Upper lobe of right lung (tissue), 1 donor: Measurements from ENCODE around the gene ARMC6. TPM values are rescaled to one million over a fixed set of nuclear protein-coding genes. Genes with fewer than 3 reads are reported as not detected.

Source experiments
- ATAC-seq: fragments of 200-7000 bp; cut with Tn5 transposase; one replicate; pipeline ENCODE4 v1.9.1; 2020; ENCODE audit warnings: mild to moderate bottlenecking, moderate library complexity
- DNase-seq: peaks from one replicate; pipeline ENCODE4 v3.0.0-alpha.2; 2020
- H3K27ac ChIP-seq: fragments of 200-600 bp; one replicate; pipeline ENCODE4 v1.8.0; 2022
- H3K27me3 ChIP-seq: fragments of 200-600 bp; one replicate; pipeline ENCODE4 v1.8.0; 2022; ENCODE audit warnings: mild to moderate bottlenecking
- H3K36me3 ChIP-seq: fragments of 200-600 bp; one replicate; pipeline ENCODE4 v1.8.0; 2022
- H3K4me1 ChIP-seq: fragments of 200-600 bp; one replicate; pipeline ENCODE4 v1.8.0; 2022
- H3K4me3 ChIP-seq: fragments of 200-600 bp; one replicate; pipeline ENCODE4 v1.8.0; 2022; ENCODE audit warnings: mild to moderate bottlenecking
- H3K9me3 ChIP-seq: fragments of 200-600 bp; one replicate; pipeline ENCODE4 v1.8.0; 2022
- intact Hi-C: fragments of 100-400 bp; cut with DNase I; formaldehyde crosslinking; loops from one replicate; pipeline ENCODE4 v1.11.0; 2022
- total RNA-seq: library from RNA; stranded (reverse); fragmentation: NEBNext Ultra II Directional; extraction: Animal tissue kit (Norgen Biotek cat#: 25700); gene quantifications from one replicate; pipeline ENCODE4 v1.2.1, GENCODE V29; 2021
- TF ChIP-seq, protein P1 (sequence below): fragments of 200-600 bp; IDR thresholded peaks from one replicate; pipeline ENCODE4 v1.8.0; 2022; ENCODE audit warnings: antibody characterized with exemption
- donor health status: DM: no; HTN: yes; CAD: no; lungs with severe emphysema.

The ARMC6 gene
- total RNA-seq, 1 donor from 2014 or later, result 21.7 TPM

- Histone ChIP-seq H3K9me3 (no peaks in the 10 kb centered on the region), H3K4me1 (no peaks in the 10 kb centered on the region), H3K4me3 (no peak overlapping the region), H3K27ac (no peak overlapping the region), H3K27me3 (no peaks in the 10 kb centered on the region), H3K36me3 (peaks cover 56% of the 10 kb centered on the region)
- ATAC-seq (no peak), DNase-seq (no peak)
- TF ChIP-seq, protein P1, sequence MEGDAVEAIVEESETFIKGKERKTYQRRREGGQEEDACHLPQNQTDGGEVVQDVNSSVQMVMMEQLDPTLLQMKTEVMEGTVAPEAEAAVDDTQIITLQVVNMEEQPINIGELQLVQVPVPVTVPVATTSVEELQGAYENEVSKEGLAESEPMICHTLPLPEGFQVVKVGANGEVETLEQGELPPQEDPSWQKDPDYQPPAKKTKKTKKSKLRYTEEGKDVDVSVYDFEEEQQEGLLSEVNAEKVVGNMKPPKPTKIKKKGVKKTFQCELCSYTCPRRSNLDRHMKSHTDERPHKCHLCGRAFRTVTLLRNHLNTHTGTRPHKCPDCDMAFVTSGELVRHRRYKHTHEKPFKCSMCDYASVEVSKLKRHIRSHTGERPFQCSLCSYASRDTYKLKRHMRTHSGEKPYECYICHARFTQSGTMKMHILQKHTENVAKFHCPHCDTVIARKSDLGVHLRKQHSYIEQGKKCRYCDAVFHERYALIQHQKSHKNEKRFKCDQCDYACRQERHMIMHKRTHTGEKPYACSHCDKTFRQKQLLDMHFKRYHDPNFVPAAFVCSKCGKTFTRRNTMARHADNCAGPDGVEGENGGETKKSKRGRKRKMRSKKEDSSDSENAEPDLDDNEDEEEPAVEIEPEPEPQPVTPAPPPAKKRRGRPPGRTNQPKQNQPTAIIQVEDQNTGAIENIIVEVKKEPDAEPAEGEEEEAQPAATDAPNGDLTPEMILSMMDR, result no peak
- intact Hi-C loops, result no loop called here
Measured at GRCh38 chr19:18996351-18996750, 37.1 kb upstream of the ARMC6 start.

- intact Hi-C loops, result no loop called here
- no peak overlapping the region for H3K27ac ChIP-seq
- H3K4me3 ChIP-seq, result no peak overlapping the region
- DNase-seq, result no peak
- H3K27me3 ChIP-seq, result no peaks in the 10 kb centered on the region
- no peak for ATAC-seq
- H3K4me1 ChIP-seq, result no peaks in the 10 kb centered on the region
- peaks cover 62% of the 10 kb centered on the region for H3K36me3 ChIP-seq
- TF ChIP-seq, protein P1, result no peak
- no peaks in the 10 kb centered on the region for H3K9me3 ChIP-seq
Measured at GRCh38 chr19:18996796-18997394, 36.5 kb upstream of the ARMC6 start.

GRCh38 chr19:18998276-18998675 lies 35.1 kb upstream of the ARMC6 start:
- TF ChIP-seq, protein P1, result no peak
- ATAC-seq (no peak), DNase-seq (no peak)
- no peaks in the 10 kb centered on the region for H3K9me3 ChIP-seq
- H3K4me1 ChIP-seq, result no peaks in the 10 kb centered on the region
- H3K27ac ChIP-seq, result no peak overlapping the region
- H3K36me3 ChIP-seq, result peaks cover 66% of the 10 kb centered on the region
- no peak overlapping the region for H3K4me3 ChIP-seq
- H3K27me3 ChIP-seq, result no peaks in the 10 kb centered on the region
- intact Hi-C loops, result no loop called here

- ATAC-seq (no peak), DNase-seq (no peak)
- peaks cover 66% of the 10 kb centered on the region for H3K36me3 ChIP-seq
- H3K9me3 ChIP-seq, result no peaks in the 10 kb centered on the region
- no peak overlapping the region for H3K27ac ChIP-seq
- intact Hi-C loops, result no loop called here
- TF ChIP-seq, protein P1, result no peak
- H3K4me1 ChIP-seq, result no peaks in the 10 kb centered on the region
- H3K4me3 ChIP-seq, result no peak overlapping the region
- no peaks in the 10 kb centered on the region for H3K27me3 ChIP-seq
Measured at GRCh38 chr19:18999016-18999758, 34.2 kb upstream of the ARMC6 start.

GRCh38 chr19:18999896-19000620 lies 33.3 kb upstream of the ARMC6 start:
- Histone ChIP-seq H3K36me3 (peaks cover 66% of the 10 kb centered on the region), H3K9me3 (no peaks in the 10 kb centered on the region), H3K27me3 (no peaks in the 10 kb centered on the region), H3K4me3 (no peak overlapping the region), H3K27ac (no peak overlapping the region), H3K4me1 (no peaks in the 10 kb centered on the region)
- DNase-seq, result no peak
- ATAC-seq, result no peak
- intact Hi-C loops, result no loop called here
- TF ChIP-seq, protein P1, result no peak
